DOHH2 (cell line): ENCODE data around the gene EVA1C.

Experiments
- H3F3A ChIP-seq: fragments of 200-600 bp; sonication (generic), shearing (Covaris generic); 2 replicates; pipeline ENCODE4 v1.6.0; 2016; ENCODE audit warnings: antibody characterized with exemption, mild to moderate bottlenecking; ENCODE audit not compliant: control insufficient read depth, insufficient read depth
- H3K27ac ChIP-seq: fragments of 200-600 bp; sonication (generic); 2 replicates; pipeline ENCODE4 v1.5.1; 2014; ENCODE audit warnings: low read depth, mild to moderate bottlenecking, low read length, moderate library complexity
- H3K27me3 ChIP-seq: fragments of 200-600 bp; sonication (generic); 2 replicates; pipeline ENCODE4 v1.6.1; 2014; ENCODE audit warnings: mild to moderate bottlenecking, low read length, mixed read lengths; ENCODE audit not compliant: control insufficient read depth
- H3K36me3 ChIP-seq: fragments of 200-600 bp; sonication (generic); 2 replicates; pipeline ENCODE4 v1.6.1; 2014; ENCODE audit warnings: mild to moderate bottlenecking, low read length, moderate library complexity, mixed read lengths; ENCODE audit not compliant: control insufficient read depth
- H3K4me1 ChIP-seq: fragments of 200-600 bp; sonication (generic); 2 replicates; pipeline ENCODE4 v1.6.1; 2014; ENCODE audit warnings: mild to moderate bottlenecking, low read length, mixed read lengths; ENCODE audit not compliant: control insufficient read depth
- H3K4me2 ChIP-seq: fragments of 200-600 bp; sonication (generic); 2 replicates; pipeline ENCODE4 v1.6.0; 2014; ENCODE audit warnings: mild to moderate bottlenecking, low read length, moderate library complexity
- H3K4me3 ChIP-seq: fragments of 200-600 bp; sonication (generic); 2 replicates; pipeline ENCODE4 v1.5.1; 2014; ENCODE audit warnings: mild to moderate bottlenecking, low read length, mixed read lengths
- H3K79me2 ChIP-seq: fragments of 200-600 bp; sonication (generic); 2 replicates; pipeline ENCODE4 v1.6.1; 2014; ENCODE audit warnings: mild to moderate bottlenecking, low read length, mixed read lengths; ENCODE audit not compliant: control insufficient read depth
- H3K9me2 ChIP-seq: fragments of 200-600 bp; sonication (generic); replicated peaks from 2 replicates; pipeline ENCODE4 v1.6.1; 2014; ENCODE audit warnings: mild to moderate bottlenecking, low read length, mixed read lengths; ENCODE audit not compliant: control insufficient read depth
- H3K9me3 ChIP-seq: fragments of 200-600 bp; sonication (generic); 2 replicates; pipeline ENCODE4 v1.6.1; 2014; ENCODE audit warnings: antibody characterized with exemption, low read length, mixed read lengths; ENCODE audit not compliant: control insufficient read depth, insufficient read depth
- H4K20me1 ChIP-seq: fragments of 200-600 bp; sonication (generic); 2 replicates; pipeline ENCODE4 v1.6.0; 2014; ENCODE audit warnings: low read depth, mild to moderate bottlenecking, antibody characterized with exemption, low read length, moderate library complexity; ENCODE audit not compliant: control insufficient read depth, insufficient read depth
- CTCF ChIP-seq: fragments of 200-600 bp; sonication (generic); IDR thresholded peaks from one replicate; pipeline ENCODE4 v1.5.1; 2014; ENCODE audit warnings: antibody characterized with exemption, mild to moderate bottlenecking, low read depth, low read length; ENCODE audit not compliant: poor library complexity, severe bottlenecking
- EZH2phosphoT487 ChIP-seq: fragments of 200-600 bp; sonication (generic); IDR thresholded peaks from 2 replicates; pipeline ENCODE4 v1.6.1; 2017; ENCODE audit warnings: borderline replicate concordance, mild to moderate bottlenecking, antibody characterized with exemption, low read length, moderate library complexity, mixed read lengths

EVA1C gene

GRCh38 chr21:32523463-32523862, 111.0 kb downstream of the EVA1C start:
- H3K36me3 ChIP-seq, result no peaks in the 10 kb centered on the region
- H3K4me3 ChIP-seq, result no peak overlapping the region
- H3K9me3 ChIP-seq, result no peaks in the 10 kb centered on the region
- TF ChIP-seq EZH2phosphoT487 (no peak), CTCF (no peak)
- no peaks in the 10 kb centered on the region for H3K9me2 ChIP-seq
- no peak overlapping the region for H3K4me2 ChIP-seq
- no peak overlapping the region for H3K27ac ChIP-seq
- H3F3A ChIP-seq, result no peaks in the 10 kb centered on the region
- H4K20me1 ChIP-seq, result no peaks in the 10 kb centered on the region
- H3K4me1 ChIP-seq, result no peaks in the 10 kb centered on the region
- H3K79me2 ChIP-seq, result no peaks in the 10 kb centered on the region
- H3K27me3 ChIP-seq, result peaks cover 3% of the 10 kb centered on the region; the same call in 1 of the 2 replicates

- H3K27me3 ChIP-seq, result peaks cover 3% of the 10 kb centered on the region; the same call in 1 of the 2 replicates
- H3F3A ChIP-seq, result no peaks in the 10 kb centered on the region
- H3K27ac ChIP-seq, result no peak overlapping the region
- no peak overlapping the region for H3K4me2 ChIP-seq
- H3K4me3 ChIP-seq, result no peak overlapping the region
- no peaks in the 10 kb centered on the region for H3K36me3 ChIP-seq
- no peaks in the 10 kb centered on the region for H3K9me2 ChIP-seq
- H3K4me1 ChIP-seq, result no peaks in the 10 kb centered on the region
- H4K20me1 ChIP-seq, result no peaks in the 10 kb centered on the region
- no peaks in the 10 kb centered on the region for H3K9me3 ChIP-seq
- H3K79me2 ChIP-seq, result no peaks in the 10 kb centered on the region
- TF ChIP-seq CTCF (no peak), EZH2phosphoT487 (no peak)
Measured at GRCh38 chr21:32523988-32524719, 111.6 kb downstream of the EVA1C start.

- Histone ChIP-seq H3K4me2 (no peak overlapping the region), H3K9me3 (no peaks in the 10 kb centered on the region), H3K9me2 (no peaks in the 10 kb centered on the region), H3K4me1 (no peaks in the 10 kb centered on the region), H3K27ac (no peak overlapping the region), H4K20me1 (no peaks in the 10 kb centered on the region), H3K36me3 (no peaks in the 10 kb centered on the region), H3F3A (no peaks in the 10 kb centered on the region), H3K79me2 (no peaks in the 10 kb centered on the region), H3K4me3 (no peak overlapping the region), H3K27me3 (peaks cover 3% of the 10 kb centered on the region; the same call in 1 of the 2 replicates)
- TF ChIP-seq CTCF, result no peak
- TF ChIP-seq EZH2phosphoT487, result no peak
Measured at GRCh38 chr21:32525282-32525681, 112.8 kb downstream of the EVA1C start.
